ENCODE data around the gene FRY. TPM values are rescaled to one million over a fixed set of nuclear protein-coding genes. Genes with fewer than 3 reads are reported as not detected.
A peak's percentile ranks its signal among the peaks of the same experiment; 100 is the strongest.

The FRY gene
- total RNA-seq, 1 experiment from 2014 or later, result 1.3 TPM

DNA sequence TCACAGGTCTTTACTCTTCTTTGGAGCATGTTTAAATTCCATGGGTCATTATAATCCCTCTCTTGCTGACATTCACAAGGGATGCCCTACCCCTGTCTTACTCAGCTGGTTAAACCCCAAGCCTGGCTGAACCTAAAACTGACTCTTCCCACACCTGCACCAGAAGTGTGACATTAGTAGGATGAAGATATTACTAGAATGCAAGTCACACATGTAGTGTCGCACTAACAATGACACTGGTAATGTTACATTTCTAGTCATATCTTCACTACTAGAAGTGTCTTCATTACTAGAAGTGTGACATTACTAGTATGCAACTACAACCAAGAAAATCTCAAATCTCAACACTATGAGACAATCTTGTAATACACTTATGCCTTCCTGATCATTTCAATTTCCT lies 269.3 kb downstream of the FRY start:
- CTCF ChIA-PET, result no interaction called here
- H3K4me2 ChIP-seq (ENCODE audit: low read length), result no peak overlapping the region

DNA sequence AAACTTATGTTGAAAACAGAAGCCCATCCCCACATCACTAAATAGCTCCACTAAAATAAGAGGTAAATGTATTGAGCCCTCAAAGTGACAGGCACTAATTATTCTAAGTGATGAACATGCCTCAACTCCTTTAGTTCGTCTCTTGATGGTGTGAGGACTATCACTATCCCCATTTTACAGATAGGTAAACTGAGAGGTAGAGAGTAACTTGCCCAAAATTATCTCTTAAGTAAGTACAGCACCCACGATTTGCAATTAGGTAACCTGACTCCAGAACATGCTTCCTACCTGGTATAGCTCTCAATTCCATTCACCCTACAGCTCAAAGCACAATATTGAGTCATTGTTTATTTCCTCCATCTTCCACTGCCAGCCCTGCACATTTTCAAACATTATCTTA lies 270.9 kb downstream of the FRY start:
- Histone ChIP-seq H3K4me2 (ENCODE audit: low read length) (no peak overlapping the region), H3K9me2 (replicated peaks; ENCODE audit: low read length) (no peaks in the 10 kb centered on the region), H3K9me3 (ENCODE audit: low read length) (no peaks in the 10 kb centered on the region), H3K79me2 (ENCODE audit: low read length) (no peaks in the 10 kb centered on the region), H3K9ac (ENCODE audit: low read length) (no peak overlapping the region), H2AFZ (ENCODE audit: low read length) (no peak overlapping the region), H4K20me1 (ENCODE audit: low read length) (no peaks in the 10 kb centered on the region), H3K4me3 (ENCODE audit: low read length) (no peak overlapping the region), H3K27me3 (ENCODE audit: low read length) (peaks cover 37% of the 10 kb centered on the region), H3K36me3 (ENCODE audit: low read depth, low read length) (no peaks in the 10 kb centered on the region), H3K4me1 (ENCODE audit: insufficient read depth, low read length) (no peaks in the 10 kb centered on the region), H3K27ac (ENCODE audit: low read length) (no peak overlapping the region), H3F3A (ENCODE audit: low read length, unreplicated experiment) (no peaks in the 10 kb centered on the region)
- no TSS peak for BruUV-seq (replicated peaks)
- ChIA-PET CTCF (no interaction called here), POLR2A (ENCODE audit: unreplicated experiment) (no interaction called here)
- TF ChIP-seq, protein P1, sequence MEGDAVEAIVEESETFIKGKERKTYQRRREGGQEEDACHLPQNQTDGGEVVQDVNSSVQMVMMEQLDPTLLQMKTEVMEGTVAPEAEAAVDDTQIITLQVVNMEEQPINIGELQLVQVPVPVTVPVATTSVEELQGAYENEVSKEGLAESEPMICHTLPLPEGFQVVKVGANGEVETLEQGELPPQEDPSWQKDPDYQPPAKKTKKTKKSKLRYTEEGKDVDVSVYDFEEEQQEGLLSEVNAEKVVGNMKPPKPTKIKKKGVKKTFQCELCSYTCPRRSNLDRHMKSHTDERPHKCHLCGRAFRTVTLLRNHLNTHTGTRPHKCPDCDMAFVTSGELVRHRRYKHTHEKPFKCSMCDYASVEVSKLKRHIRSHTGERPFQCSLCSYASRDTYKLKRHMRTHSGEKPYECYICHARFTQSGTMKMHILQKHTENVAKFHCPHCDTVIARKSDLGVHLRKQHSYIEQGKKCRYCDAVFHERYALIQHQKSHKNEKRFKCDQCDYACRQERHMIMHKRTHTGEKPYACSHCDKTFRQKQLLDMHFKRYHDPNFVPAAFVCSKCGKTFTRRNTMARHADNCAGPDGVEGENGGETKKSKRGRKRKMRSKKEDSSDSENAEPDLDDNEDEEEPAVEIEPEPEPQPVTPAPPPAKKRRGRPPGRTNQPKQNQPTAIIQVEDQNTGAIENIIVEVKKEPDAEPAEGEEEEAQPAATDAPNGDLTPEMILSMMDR (conservative IDR thresholded peaks at IDR 0.05; ENCODE audit: low read depth, low read length), result no peak
- TF ChIP-seq EZH2phosphoT487 (IDR thresholded peaks at IDR 0.05; ENCODE audit: borderline replicate concordance, low read length) (no peak), EZH2 (IDR thresholded peaks at IDR 0.05; ENCODE audit: low read length, unreplicated experiment) (no peak)
- intact Hi-C loops (cut with micrococcal nuclease), result no loop called here
- ATAC-seq (no peak), DNase-seq (peak; percentile 5)

More for the DNA sequence above, 269.3 kb downstream of the FRY start:
- no peak overlapping the region for H3K27ac ChIP-seq (ENCODE audit: low read length)
- no peaks in the 10 kb centered on the region for H3K4me1 ChIP-seq (ENCODE audit: insufficient read depth, low read length)
- H3K79me2 ChIP-seq (ENCODE audit: low read length), result no peaks in the 10 kb centered on the region
- H3K9ac ChIP-seq (ENCODE audit: low read length), result no peak overlapping the region
- no peaks in the 10 kb centered on the region for H3K36me3 ChIP-seq (ENCODE audit: low read depth, low read length)
- H4K20me1 ChIP-seq (ENCODE audit: low read length), result no peaks in the 10 kb centered on the region
- H3K27me3 ChIP-seq (ENCODE audit: low read length), result peaks cover 47% of the 10 kb centered on the region
- no peak overlapping the region for H2AFZ ChIP-seq (ENCODE audit: low read length)
- H3K4me3 ChIP-seq (ENCODE audit: low read length), result no peak overlapping the region
- no peaks in the 10 kb centered on the region for H3K9me3 ChIP-seq (ENCODE audit: low read length)
- H3K9me2 ChIP-seq (replicated peaks; ENCODE audit: low read length), result no peaks in the 10 kb centered on the region
- TF ChIP-seq, protein P1 (conservative IDR thresholded peaks at IDR 0.05; ENCODE audit: low read depth, low read length), result no peak
- TF ChIP-seq EZH2 (IDR thresholded peaks at IDR 0.05; ENCODE audit: low read length, unreplicated experiment), result no peak
- TF ChIP-seq EZH2phosphoT487 (IDR thresholded peaks at IDR 0.05; ENCODE audit: borderline replicate concordance, low read length), result no peak
- intact Hi-C loops (cut with micrococcal nuclease), result no loop called here
- POLR2A ChIA-PET (ENCODE audit: unreplicated experiment), result no interaction called here
- BruUV-seq (replicated peaks), result no TSS peak
- ATAC-seq, result no peak
- DNase-seq, result no peak
- H3F3A ChIP-seq (ENCODE audit: low read length, unreplicated experiment), result no peaks in the 10 kb centered on the region

DNA sequence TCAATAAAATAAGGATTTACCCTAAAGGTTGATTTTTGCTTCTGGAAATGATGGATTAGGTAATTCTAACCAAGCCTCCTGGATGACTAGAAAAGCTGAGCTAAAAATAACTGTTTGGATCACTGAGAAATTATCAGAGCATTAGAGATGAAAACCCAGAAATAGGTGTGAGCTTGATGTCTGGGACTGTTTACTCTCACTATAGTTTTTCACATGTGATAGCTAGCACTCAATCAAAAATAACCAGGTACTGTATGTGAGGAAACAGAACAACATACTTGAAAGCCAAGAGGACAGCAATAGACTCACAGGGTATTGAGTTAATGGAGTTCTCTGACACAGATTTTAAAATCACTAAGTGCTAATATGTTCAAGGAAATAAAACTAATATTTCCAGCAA lies 274.1 kb downstream of the FRY start:
- H3K27ac ChIP-seq (ENCODE audit: low read length), result no peak overlapping the region
- no peak for ATAC-seq

More for the DNA sequence above, 274.1 kb downstream of the FRY start:
- no peak for DNase-seq
- Histone ChIP-seq H3K4me3 (ENCODE audit: low read length) (no peak overlapping the region), H3K9me2 (replicated peaks; ENCODE audit: low read length) (no peaks in the 10 kb centered on the region), H3K27me3 (ENCODE audit: low read length) (peaks cover 5% of the 10 kb centered on the region), H2AFZ (ENCODE audit: low read length) (no peak overlapping the region), H4K20me1 (ENCODE audit: low read length) (no peaks in the 10 kb centered on the region), H3F3A (ENCODE audit: low read length, unreplicated experiment) (no peaks in the 10 kb centered on the region), H3K4me1 (ENCODE audit: insufficient read depth, low read length) (no peaks in the 10 kb centered on the region), H3K9me3 (ENCODE audit: low read length) (no peaks in the 10 kb centered on the region), H3K79me2 (ENCODE audit: low read length) (no peaks in the 10 kb centered on the region), H3K4me2 (ENCODE audit: low read length) (no peak overlapping the region), H3K36me3 (ENCODE audit: low read depth, low read length) (no peaks in the 10 kb centered on the region), H3K9ac (ENCODE audit: low read length) (no peak overlapping the region)
- TF ChIP-seq, protein P1 (conservative IDR thresholded peaks at IDR 0.05; ENCODE audit: low read depth, low read length), result no peak
- TF ChIP-seq EZH2 (IDR thresholded peaks at IDR 0.05; ENCODE audit: low read length, unreplicated experiment), result no peak
- no peak for TF ChIP-seq EZH2phosphoT487 (IDR thresholded peaks at IDR 0.05; ENCODE audit: borderline replicate concordance, low read length)
- BruUV-seq (replicated peaks), result no TSS peak
- ChIA-PET POLR2A (ENCODE audit: unreplicated experiment) (no interaction called here), CTCF (no interaction called here)
- intact Hi-C loops (cut with micrococcal nuclease), result no loop called here

Measured in PC-3 (cell line).